Heart left ventricle (tissue), 13 donors: ENCODE results near the gene CDX1.

Experiments used
- POLR2A ChIP-seq, 2 donors: fragments of 450-650 bp; IDR thresholded peaks; one replicate each; pipeline ENCODE4 v1.6.1; 2017; ENCODE audit warnings: antibody characterized with exemption in 2 of 2, mild to moderate bottlenecking in 2 of 2, moderate library complexity in 2 of 2
- TF ChIP-seq, protein P1 (sequence below), 12 donors: fragments of 200-600 bp; sonication (generic) in 4 of 12; IDR thresholded peaks; one replicate each; pipeline versions ENCODE4 v1.5.0 to v1.8.0; 2018 to 2022; ENCODE audit warnings: antibody characterized with exemption in 12 of 12, mild to moderate bottlenecking in 5 of 12
- donor health status: ischemic (EF 13 %, LVEDD 7.1; RV severe dilation, severe dysfunction).
- donor health status: DM: no; HTN: yes; CAD: no.
- donor health status: DM: no; HTN: no; CAD: no.
- donor health status: ischemic (EF 25% LVEDD 6.9; RV normal size, moderate dysfunction).
- donor health status: ischemic (EF 25% LVEDD 5.7; RV mildly dilated, moderate dysfunction).
- donor health status: ischemic (EF 35%, LVEDD 5.7; RV mildly dilated, moderate dysfunction).
- donor health status: nonischemic (EF 11% LVEDD 7.7; RV severe dilation, severe dysfunction).
- donor health status: DM: yes; HTN: yes; CAD: no.
- donor health status: PGD.
- donor health status: ischemic (EF 29% LVEDD 5.4; RV normal size, mild dysfunction).
- donor health status: nonischemic (EF 23%, LVEDD 6.1; RV moderate dilation, normal function).

GRCh38 chr5:150139334-150139733, 27.2 kb upstream of the CDX1 start:
- TF ChIP-seq, protein P1, sequence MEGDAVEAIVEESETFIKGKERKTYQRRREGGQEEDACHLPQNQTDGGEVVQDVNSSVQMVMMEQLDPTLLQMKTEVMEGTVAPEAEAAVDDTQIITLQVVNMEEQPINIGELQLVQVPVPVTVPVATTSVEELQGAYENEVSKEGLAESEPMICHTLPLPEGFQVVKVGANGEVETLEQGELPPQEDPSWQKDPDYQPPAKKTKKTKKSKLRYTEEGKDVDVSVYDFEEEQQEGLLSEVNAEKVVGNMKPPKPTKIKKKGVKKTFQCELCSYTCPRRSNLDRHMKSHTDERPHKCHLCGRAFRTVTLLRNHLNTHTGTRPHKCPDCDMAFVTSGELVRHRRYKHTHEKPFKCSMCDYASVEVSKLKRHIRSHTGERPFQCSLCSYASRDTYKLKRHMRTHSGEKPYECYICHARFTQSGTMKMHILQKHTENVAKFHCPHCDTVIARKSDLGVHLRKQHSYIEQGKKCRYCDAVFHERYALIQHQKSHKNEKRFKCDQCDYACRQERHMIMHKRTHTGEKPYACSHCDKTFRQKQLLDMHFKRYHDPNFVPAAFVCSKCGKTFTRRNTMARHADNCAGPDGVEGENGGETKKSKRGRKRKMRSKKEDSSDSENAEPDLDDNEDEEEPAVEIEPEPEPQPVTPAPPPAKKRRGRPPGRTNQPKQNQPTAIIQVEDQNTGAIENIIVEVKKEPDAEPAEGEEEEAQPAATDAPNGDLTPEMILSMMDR (IDR thresholded peaks at IDR 0.05): no peak
- TF ChIP-seq POLR2A (IDR thresholded peaks at IDR 0.05): no peak
